Stimulated activated CD8-positive, alpha-beta memory T cell treated with anti-CD3 and anti-CD28 coated beads, Interleukin-7, amount 100 ng/mL, for 48 hours (primary cell): ENCODE measurements around the gene MALSU1.

Experiments
- DNase-seq, 2 donors: peaks; one replicate each; pipeline ENCODE4 v3.0.0-alpha.2; 2020; ENCODE audit warnings: low read depth in 1 of 2; ENCODE audit errors: extremely low read depth in 1 of 2

MALSU1 gene

GRCh38 chr7:23298885-23299769, at the start of gene MALSU1:
MALSU1 (plus strand) TSS chr7:23299339; CDS start chr7:23299353, 14 bp downstream.
- peak; percentile 89 to 97 for DNase-seq

- no peak for DNase-seq
These were observed 49.7 kb upstream of the MALSU1 start for GRCh38 chr7:23249486-23249885.

GRCh38 chr7:23254051-23254681, 45.0 kb upstream of the MALSU1 start:
- no peak for DNase-seq

DNA sequence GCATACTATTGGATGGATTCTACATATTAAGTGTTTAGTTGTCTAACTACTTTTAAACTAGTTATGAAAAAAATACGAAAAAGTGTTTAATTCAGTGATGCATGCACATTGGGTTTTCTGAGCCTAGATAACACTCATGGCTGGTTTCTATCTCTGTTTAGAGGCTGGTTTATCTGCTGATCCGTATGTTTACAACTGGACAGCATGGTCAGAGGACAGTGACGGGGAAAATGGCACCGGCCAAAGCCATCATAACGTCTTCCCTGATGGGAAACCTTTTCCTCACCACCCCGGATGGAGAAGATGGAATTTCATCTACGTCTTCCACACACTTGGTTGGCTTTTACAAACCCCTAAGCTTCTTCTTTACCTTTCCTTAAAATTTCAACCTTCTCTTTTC, 42.4 kb upstream of the MALSU1 start:
- no peak for DNase-seq

DNA sequence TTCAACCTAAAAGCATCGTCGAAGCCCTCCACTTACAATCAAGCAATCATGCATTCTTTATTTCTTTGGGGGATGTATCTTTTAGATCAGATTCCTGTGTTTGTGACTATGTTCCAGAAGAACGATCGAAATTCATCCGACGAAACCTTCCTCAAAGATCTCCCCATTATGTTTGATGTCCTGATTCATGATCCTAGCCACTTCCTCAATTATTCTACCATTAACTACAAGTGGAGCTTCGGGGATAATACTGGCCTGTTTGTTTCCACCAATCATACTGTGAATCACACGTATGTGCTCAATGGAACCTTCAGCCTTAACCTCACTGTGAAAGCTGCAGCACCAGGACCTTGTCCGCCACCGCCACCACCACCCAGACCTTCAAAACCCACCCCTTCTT, 38.8 kb upstream of the MALSU1 start:
- no peak for DNase-seq

GRCh38 chr7:23261843-23262452, 37.2 kb upstream of the MALSU1 start:
- DNase-seq = peak; percentile 13 to 16

GRCh38 chr7:23264916-23265458, 34.2 kb upstream of the MALSU1 start:
- no peak for DNase-seq

GRCh38 chr7:23266918-23267317, 32.2 kb upstream of the MALSU1 start:
- no peak for DNase-seq

GRCh38 chr7:23267357-23267756, 31.8 kb upstream of the MALSU1 start:
- DNase-seq = no peak

- DNase-seq = no peak
These were observed 31.0 kb upstream of the MALSU1 start for GRCh38 chr7:23268167-23268566.

- no peak for DNase-seq
These were observed 30.4 kb upstream of the MALSU1 start for GRCh38 chr7:23268746-23269145.

- no peak for DNase-seq
These were observed 26.9 kb upstream of the MALSU1 start for GRCh38 chr7:23272275-23272674.

DNA sequence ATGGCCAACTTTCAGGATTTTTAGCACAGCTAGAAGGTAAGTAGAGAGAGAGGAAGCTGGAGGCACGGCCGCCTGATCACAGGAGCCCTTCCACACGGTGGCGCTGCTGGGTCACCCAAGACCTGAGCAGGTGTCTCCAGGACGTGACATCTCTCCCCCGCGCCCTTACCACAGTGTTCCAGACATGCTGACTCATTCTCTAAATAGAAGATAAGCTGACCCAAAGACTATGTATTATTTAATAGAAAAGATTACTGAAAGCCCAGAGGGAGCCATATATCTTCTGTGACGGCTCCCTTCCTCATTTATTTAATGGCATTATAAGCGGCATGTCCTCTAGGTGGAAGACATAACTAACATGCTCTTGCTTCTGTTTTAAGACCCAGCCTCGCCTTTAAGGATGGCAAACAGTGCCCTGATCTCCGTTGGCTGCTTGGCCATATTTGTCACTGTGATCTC, 26.0 kb upstream of the MALSU1 start:
- DNase-seq = peak; percentile 71 to 89

DNA sequence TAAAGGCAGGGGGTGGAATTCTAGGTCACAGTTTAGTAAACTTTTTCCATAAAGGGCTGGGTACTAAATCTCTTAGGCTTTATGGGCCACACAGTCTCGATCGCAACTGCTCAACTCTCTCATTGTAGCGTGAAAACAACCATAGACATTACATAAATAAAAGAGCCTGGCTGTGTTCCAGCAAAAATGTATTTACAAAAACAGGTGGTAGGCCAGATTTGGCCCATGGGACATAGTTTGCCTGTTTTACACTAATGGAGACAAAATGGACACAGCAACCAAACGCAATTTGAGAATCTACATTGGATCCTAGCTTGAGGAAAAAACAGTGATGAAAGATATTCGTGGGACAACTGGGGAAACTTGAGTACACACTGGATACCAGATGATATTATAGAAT, 23.2 kb upstream of the MALSU1 start:
- no peak for DNase-seq

GRCh38 chr7:23276376-23276775, 22.8 kb upstream of the MALSU1 start:
- no peak for DNase-seq

GRCh38 chr7:23276947-23277346, 22.2 kb upstream of the MALSU1 start:
- no peak for DNase-seq

- DNase-seq = no peak
These were observed 21.7 kb upstream of the MALSU1 start for GRCh38 chr7:23277359-23277989.

DNA sequence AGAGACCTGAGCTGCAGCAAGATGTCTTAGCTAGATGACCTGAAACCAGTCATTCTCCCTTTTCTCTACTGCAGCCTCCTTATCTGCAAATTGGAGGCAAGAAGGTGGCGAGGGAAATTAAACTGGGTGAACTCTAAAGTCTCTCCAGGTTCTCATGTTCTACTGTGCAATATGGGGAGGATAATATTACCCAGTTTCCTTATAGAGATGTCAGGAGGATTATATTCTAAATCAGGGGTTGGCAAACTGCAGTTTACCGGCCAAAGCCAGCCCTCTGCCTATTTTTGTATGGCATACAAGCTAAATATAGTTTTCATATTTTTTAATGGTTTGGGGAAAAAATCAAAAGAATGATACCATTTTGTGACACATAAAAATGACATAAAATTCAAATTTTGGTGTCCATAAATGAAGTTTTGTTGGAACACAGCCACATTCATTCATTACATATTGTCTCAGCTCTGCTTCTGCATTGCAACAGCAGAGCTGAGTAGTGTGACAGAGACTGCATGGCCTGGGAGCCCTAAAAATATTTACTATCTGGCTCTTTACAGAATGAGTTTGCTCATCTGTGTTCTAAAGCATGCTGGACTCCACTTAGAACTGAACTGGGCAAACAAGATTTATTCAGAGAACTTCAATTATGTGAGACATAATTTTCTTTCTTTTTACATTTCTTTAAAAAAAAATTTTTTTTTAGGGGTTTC, 19.2 kb upstream of the MALSU1 start:
- DNase-seq = no peak

DNA sequence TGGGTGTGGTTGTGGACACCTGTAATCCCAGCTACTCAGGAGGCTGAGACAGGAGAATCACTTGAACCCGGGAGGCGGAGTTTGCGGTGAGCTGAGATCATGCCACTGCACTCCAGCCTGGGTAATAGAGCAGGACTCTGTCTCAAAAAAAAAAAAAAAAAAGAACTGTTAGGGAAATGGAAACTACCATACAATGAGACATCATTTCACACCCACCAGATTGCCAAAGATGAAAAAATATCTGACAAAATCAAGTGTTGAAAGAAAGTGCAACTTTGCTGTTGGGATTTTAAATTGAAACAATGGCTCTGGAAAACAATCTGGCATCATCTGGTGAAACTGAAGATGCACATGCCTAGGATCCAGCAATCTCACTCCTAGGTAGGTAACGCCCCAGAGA, 16.1 kb upstream of the MALSU1 start:
- no peak for DNase-seq

GRCh38 chr7:23284871-23285270, 14.3 kb upstream of the MALSU1 start:
- DNase-seq = no peak
